Head of caudate nucleus (tissue), 42 donors: Measurements from ENCODE around the gene WNT11.
A peak's percentile ranks its signal among the peaks of the same experiment; 100 is the strongest.

Experiments
- DNase-seq, 42 donors: peaks; one replicate each; pipeline versions ENCODE4 v3.0.0 to v3.0.0-alpha.2; 2020 to 2021; ENCODE audit warnings: mixed read lengths in 7 of 42
- intact Hi-C: fragments of 100-400 bp; cut with DNase I; formaldehyde crosslinking; loops from one replicate; pipeline ENCODE4 v1.15.0; 2022

Gene WNT11

GRCh38 chr11:76240161-76240540, 33.8 kb upstream of the WNT11 start:
- DNase-seq = peak in 1 of 42 donors; percentile 3

GRCh38 chr11:76239483-76240160, 33.3 kb upstream of the WNT11 start:
- peak in 1 of 42 donors; percentile 31 for DNase-seq
- intact Hi-C loops = loop anchor here (10.0 kb wide), 1 partner anchor 205 kb away; the partner anchor contains the start of gene EMSY

More at GRCh38 chr11:76240161-76240540, 33.8 kb upstream of the WNT11 start:
- intact Hi-C loops = no loop called here

DNA sequence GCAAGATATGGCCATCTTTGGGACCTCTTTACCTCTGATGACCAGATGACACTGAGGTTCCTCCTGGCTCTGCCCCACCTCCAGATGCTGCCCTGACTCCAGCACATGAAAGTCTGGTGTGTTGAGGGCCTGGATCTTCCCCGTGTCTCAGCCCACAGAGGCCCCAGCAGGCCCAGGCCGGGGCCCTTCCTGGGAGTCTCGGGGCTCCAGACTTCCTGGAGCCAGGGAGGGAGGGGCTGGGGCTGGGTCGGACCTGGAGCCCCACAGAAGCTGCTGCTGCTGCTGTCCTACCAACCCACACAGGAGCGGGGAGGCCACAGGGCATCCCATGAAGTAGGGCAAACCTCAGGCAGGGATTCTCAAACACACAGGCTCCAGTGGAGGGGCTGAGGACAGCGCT, 32.2 kb upstream of the WNT11 start:
- peak in 1 of 42 donors; percentile 23 for DNase-seq
- intact Hi-C loops = loop anchor here (10.0 kb wide), 1 partner anchor 206 kb away; the partner anchor contains the start of gene EMSY

DNA sequence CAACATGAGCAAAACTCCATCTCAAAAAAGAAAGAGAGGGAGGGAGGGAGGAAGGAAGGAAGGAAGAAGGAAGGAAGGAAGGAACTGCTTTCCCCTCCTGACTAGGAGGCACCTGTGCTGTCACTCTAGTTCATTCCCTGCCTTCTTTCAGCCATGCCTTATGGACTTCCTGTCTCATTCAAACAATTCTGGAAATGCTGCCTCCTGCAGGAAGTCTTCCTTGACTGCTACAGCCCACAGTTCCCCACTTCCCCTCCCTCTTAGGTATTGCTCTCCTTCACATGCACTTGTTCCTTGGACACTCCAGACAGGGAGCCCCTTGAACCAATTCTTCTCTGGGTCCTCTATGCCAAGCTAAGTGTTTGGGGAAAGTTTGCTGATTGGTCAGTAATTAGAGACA, 31.6 kb upstream of the WNT11 start:
- DNase-seq = no peak
- intact Hi-C loops = loop anchor here (10.0 kb wide), 1 partner anchor 207 kb away; the partner anchor contains the start of gene EMSY

- intact Hi-C loops = loop anchor here (10.0 kb wide), 1 partner anchor 208 kb away; the partner anchor contains the start of gene EMSY
- no peak for DNase-seq
Measured at GRCh38 chr11:76237000-76237649, 30.8 kb upstream of the WNT11 start.

DNA sequence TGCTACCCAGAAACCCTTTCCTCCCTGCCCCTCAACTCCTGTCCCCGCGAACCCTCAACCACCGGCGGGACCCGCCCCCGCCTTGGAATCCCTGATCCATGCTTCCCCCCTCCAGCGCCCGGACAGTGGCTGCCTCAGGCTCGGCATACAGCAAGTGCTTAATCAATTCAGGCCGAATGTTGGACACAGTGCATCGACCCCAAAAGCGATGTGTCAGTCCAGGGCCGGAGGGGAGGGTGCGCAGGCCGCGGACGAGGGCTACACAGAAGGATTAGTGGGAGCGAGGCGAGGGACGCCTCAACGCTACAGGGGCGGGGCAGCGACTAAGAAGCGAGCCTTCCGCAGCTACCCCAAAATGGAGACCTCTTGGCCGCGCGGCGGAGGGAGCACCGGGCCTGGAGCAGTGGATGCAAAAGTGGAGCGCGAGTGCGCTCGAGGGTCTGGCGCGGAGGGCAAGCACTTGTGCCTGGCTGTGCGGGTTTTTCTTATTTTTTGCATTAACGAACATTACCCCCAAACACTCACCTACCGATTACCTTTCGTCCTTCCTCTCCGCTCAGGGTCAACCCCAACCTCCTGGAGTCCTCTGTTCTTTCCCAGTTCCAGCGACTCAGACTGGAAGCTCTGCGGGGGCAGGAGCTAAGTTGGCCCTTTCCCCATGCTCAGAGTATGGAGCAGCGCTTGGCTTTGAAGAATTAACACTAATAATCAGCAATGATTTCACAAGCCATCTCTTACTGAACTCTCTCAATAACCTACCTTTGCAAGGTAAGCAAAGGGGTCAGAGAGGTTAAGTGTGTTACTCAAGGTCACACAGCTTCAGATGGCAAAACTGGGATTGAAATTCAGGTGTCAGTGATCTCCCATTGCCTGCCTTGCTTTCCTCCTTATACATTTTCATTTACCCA, 30.0 kb upstream of the WNT11 start:
- intact Hi-C loops = loop anchor here (10.0 kb wide), 1 partner anchor 208 kb away; the partner anchor contains the start of gene EMSY

DNA sequence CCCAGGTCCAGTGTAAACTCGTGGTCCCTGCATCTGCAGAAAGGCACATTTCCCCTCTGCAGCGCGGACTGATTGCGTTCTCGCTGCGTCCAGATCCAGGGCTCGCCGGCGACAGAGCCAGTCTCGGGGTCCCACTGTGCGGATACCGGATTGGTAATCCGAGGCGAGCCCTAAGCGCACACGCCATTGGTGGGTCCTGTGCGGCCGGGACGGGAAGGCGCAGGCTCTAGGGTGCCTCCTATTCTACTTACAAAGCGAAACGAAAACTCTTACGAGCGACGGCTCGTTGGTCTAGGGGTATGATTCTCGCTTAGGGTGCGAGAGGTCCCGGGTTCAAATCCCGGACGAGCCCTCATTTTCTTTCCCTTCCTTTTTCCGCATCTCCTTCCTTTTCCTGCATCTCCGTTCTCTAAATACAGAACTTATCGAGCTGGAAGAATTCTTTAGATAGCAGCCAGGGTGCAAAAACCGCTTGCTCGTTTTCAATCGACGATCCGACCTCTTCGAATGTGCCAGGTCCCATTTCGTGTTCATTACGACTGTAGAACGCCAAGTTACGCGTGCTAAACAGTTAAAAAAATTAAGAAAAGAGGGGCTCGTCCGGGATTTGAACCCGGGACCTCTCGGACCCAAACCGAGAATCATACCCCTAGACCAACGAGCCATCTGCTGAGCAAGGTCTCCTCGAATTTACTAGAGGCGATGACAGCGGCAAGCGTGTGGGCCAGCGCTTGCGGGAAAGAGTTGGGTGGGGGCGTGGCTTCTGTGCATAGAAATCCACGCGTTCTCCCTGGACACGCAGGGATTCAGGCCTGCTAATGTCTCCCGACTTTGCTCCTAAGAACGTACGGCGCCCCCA, 29.2 kb upstream of the WNT11 start:
- peak; percentile 86 to 99 (median 94) for DNase-seq
- intact Hi-C loops = loop anchor here (10.0 kb wide), 1 partner anchor 209 kb away; the partner anchor contains the start of gene EMSY

More for the DNA sequence above, 30.0 kb upstream of the WNT11 start:
- peak in 24 of 42 donors; percentile 16 to 85 (median 66) for DNase-seq

GRCh38 chr11:76234416-76235232, 28.3 kb upstream of the WNT11 start:
- DNase-seq = peak in 39 of 42 donors; percentile 29 to 83 (median 62)
- intact Hi-C loops = loop anchor here (10.0 kb wide), 1 partner anchor 210 kb away; the partner anchor contains the start of gene EMSY

DNA sequence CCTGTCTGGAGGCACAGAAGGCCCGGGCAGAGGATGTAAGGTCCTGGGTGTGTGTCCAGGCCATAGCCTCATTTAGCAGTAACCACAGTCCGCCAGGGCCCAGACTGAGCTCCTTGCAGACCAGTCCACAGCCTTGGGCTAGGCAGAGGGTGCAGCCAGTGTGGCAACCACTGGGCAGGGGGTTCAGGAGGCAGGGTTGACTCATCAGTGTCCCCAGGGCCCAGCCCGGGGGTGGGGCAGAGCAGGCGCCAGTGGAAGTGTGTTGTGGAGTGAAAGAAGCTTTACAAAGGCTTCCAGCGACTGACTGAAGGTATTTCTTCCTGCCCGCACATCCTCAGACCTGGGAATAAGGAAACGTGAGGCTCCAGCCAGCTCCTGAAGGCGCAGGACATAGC, 27.7 kb upstream of the WNT11 start:
- intact Hi-C loops = loop anchor here (10.0 kb wide), 1 partner anchor 211 kb away; the partner anchor contains the start of gene EMSY
- peak in 3 of 42 donors; percentile 13 to 21 (median 21) for DNase-seq

DNA sequence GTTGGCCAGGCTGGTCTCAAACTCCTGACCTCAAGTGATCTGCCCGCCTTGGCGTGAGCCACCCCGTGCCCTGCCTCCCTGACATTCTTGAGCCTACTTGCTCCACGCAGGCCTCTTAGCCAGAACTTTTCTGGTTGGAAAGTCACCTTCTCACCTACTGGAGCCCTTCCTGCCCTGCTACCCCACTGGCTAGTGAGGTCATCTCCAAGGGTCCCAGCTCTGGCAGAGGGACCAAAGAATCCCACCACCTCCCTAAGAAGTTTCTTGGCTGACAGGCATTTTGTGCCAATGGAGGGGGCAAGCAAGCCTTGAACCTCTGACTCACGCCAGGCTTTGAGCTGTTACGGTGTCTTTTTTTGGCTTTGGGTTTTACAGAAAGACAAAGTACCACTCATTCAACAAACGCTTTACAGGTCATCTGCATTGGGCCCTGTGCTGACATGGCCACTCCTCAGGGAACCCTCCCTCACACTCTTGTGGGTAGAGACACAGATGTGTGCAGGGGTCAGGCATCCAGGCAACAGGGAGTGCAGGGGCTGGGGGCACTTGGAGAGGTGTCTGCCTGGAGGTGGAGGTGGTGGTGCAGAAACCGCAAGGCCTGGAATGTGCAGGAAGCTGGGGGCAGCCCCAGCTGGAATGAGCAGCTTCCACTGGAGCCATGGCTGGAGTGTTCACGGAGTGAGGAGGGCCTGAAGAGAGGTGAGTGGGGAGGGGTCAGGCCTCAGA, 27.1 kb upstream of the WNT11 start:
- DNase-seq = no peak
- intact Hi-C loops = loop anchor here (10.0 kb wide), 1 partner anchor 211 kb away; the partner anchor contains the start of gene EMSY

- intact Hi-C loops = loop anchor here (10.0 kb wide), 1 partner anchor 213 kb away; the partner anchor contains the start of gene EMSY
- DNase-seq = no peak
Measured at GRCh38 chr11:76232026-76232665, 25.8 kb upstream of the WNT11 start.

DNA sequence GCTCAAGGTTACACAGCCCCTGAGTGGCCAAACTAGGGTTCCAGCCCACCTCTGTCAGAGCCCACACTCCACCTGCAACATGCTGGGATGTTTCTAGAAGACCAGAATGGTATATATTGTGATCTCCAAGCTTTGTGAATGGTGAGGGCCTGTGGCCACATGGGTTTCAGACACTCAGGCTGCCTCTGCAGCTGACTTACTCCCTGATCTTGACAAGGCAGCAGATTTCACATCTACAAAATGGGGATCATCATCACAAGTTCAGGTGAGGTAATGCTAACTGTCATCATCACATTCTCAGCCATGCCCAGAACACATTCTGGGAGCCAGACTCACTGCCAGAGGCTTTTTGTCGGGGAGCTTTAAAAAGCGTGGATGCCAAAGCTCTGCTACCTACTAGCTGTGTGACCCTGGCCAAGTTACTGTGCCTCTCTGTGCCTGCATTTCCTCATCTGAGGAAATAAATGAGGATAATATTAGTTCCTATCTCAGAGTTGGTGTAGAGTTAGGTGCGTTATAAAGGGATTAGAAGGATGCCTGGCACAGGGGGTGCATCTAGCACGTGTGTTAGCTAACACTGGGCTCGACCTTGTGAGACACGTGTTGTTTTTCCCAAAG, 24.9 kb upstream of the WNT11 start:
- DNase-seq = no peak
- intact Hi-C loops = loop anchor here (10.0 kb wide), 1 partner anchor 214 kb away; the partner anchor contains the start of gene EMSY

DNA sequence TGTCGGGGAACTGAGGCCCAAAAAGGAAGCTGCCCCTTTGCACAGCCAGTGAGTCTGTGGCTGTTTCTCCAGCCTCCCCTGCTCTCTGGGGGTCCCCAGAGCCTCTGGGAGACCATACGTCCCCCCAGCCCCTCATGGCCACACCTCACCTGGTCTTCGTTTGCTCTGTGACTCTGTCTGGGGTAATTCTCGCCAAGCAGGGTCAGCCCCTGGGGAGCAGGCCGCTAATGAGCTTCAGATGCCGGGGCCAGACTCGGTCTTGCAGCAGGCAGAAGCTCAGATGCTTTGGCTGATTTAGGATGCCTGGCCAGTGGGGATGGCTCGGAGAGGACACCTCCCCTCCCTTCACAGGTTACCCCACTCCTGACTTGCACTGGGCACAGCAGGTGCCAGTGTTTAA, 24.1 kb upstream of the WNT11 start:
- intact Hi-C loops = loop anchor here (10.0 kb wide), 1 partner anchor 214 kb away; the partner anchor contains the start of gene EMSY
- no peak for DNase-seq

- intact Hi-C loops = loop anchor here (10.0 kb wide), 1 partner anchor 215 kb away; the partner anchor contains the start of gene EMSY
- DNase-seq = no peak
Measured at GRCh38 chr11:76229690-76230240, 23.5 kb upstream of the WNT11 start.

DNA sequence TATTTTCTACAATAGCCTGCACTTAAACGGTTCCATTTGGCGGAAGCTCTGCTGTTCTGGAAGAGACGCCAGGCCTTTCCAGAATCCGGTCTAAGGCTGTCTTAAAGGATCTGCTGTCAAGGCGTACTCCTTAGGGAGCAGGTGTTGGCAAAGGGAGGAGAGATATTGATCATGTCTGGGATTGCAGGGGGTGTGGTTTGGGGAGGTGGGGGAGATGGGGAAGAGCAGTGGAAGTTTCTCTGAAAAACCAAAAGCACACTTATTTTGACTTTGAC, 22.5 kb upstream of the WNT11 start:
- no peak for DNase-seq
- intact Hi-C loops = no loop called here
